Measurements from ENCODE around the gene PTGR2. TPM values are rescaled to one million over a fixed set of nuclear protein-coding genes. Genes with fewer than 3 reads are reported as not detected.

PTGR2 gene
- total and polyA plus RNA-seq, 2 of the 8 experiments (the other 6 are each of a cell fraction or from before 2014, with no cell fraction given), result 6.0 to 17.5 TPM

DNA sequence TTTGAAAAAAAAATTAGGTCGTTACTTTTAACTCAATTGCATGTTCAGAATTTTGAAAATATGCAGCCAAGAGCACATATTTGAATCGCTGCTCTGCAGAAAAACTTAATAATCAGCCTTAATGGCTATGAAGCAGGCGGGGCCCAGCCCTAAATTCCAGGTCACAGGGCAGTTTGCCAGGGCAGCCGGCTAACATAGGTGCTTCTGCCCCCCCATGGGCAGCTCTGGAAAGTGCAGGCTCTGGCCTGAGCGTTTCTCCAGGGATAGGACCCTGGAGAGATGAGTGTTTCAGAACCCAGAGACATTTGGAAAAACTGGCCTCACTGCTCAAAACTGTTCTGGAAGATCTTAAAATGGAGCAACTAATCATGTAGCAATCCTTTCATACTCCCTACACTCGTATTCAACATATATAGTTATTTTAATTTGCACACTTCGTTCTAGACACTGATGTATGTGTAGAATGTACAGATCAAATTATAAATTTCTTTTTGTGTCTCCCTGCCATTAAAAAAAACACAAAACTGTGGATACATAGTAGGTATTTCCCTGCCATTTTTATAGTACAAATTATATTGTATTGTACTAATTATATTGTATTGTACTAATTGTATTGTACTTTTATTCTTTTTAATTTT lies 26.0 kb upstream of the PTGR2 start:
- no peak overlapping the region for H3K14ac ChIP-seq (ENCODE audit: insufficient read length)
- no peak overlapping the region for H3K56ac ChIP-seq (replicated peaks; ENCODE audit: insufficient read length, low read depth, low read length)
- H3K18ac ChIP-seq (ENCODE audit: extremely low read depth, low read length), result no peak overlapping the region
- H4K91ac ChIP-seq (replicated peaks; ENCODE audit: insufficient read length, low read length), result no peak overlapping the region
- H3K27me3 ChIP-seq (replicated peaks in 1 of 4; ENCODE audit: control insufficient read depth in 3 of 4, extremely low read depth in 1 of 4, insufficient read depth in 3 of 4, low read length in 3 of 4), result no peaks in the 10 kb centered on the region; a peak in 1 of 7 replicates
- no peaks in the 10 kb centered on the region for H3K79me1 ChIP-seq (ENCODE audit: low read depth, low read length)
- H2BK120ac ChIP-seq (replicated peaks; ENCODE audit: low read depth, low read length), result no peak overlapping the region
- no peak for TF ChIP-seq JUN (IDR thresholded peaks at IDR 0.05; ENCODE audit: low read depth, low read length)
- TF ChIP-seq, protein P1, sequence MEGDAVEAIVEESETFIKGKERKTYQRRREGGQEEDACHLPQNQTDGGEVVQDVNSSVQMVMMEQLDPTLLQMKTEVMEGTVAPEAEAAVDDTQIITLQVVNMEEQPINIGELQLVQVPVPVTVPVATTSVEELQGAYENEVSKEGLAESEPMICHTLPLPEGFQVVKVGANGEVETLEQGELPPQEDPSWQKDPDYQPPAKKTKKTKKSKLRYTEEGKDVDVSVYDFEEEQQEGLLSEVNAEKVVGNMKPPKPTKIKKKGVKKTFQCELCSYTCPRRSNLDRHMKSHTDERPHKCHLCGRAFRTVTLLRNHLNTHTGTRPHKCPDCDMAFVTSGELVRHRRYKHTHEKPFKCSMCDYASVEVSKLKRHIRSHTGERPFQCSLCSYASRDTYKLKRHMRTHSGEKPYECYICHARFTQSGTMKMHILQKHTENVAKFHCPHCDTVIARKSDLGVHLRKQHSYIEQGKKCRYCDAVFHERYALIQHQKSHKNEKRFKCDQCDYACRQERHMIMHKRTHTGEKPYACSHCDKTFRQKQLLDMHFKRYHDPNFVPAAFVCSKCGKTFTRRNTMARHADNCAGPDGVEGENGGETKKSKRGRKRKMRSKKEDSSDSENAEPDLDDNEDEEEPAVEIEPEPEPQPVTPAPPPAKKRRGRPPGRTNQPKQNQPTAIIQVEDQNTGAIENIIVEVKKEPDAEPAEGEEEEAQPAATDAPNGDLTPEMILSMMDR (IDR thresholded peaks at IDR 0.05; ENCODE audit: control extremely low read depth in 1 of 3, insufficient read depth in 1 of 3, low read depth in 1 of 3, low read length in 3 of 3), result peak; percentile 70 to 85 (median 79)
- TF ChIP-seq TEAD4 (IDR thresholded peaks at IDR 0.05; ENCODE audit: low read depth, low read length), result peak; percentile 66; the same call in 1 of the 2 replicates
- TF ChIP-seq, protein P2, sequence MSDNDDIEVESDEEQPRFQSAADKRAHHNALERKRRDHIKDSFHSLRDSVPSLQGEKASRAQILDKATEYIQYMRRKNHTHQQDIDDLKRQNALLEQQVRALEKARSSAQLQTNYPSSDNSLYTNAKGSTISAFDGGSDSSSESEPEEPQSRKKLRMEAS (IDR thresholded peaks at IDR 0.05), result no peak
- TF ChIP-seq TAF7 (optimal IDR thresholded peaks at IDR 0.05; ENCODE audit: borderline replicate concordance, low read depth, low read length), result no peak
- peak; percentile 79 to 87 for TF ChIP-seq RAD21 (IDR thresholded peaks at IDR 0.05 in 1 of 2, conservative IDR thresholded peaks at IDR 0.05 in 1 of 2; ENCODE audit: low read depth in 2 of 2, low read length in 2 of 2)
- TF ChIP-seq SAP30 (IDR thresholded peaks at IDR 0.05; ENCODE audit: insufficient read depth, insufficient replicate concordance, low read length), result no peak
- no peaks in the 10 kb centered on the region for H3K36me3 ChIP-seq (ENCODE audit: control insufficient read depth in 2 of 4, insufficient read depth in 4 of 4, low read length in 3 of 4)
- no peak overlapping the region for H2AK5ac ChIP-seq (ENCODE audit: low read depth, low read length)
- H3K9me3 ChIP-seq (ENCODE audit: insufficient read depth in 2 of 2, low read depth in 1 of 2, low read length in 1 of 2), result no peaks in the 10 kb centered on the region
- no peak overlapping the region for H2BK12ac ChIP-seq (ENCODE audit: low read depth, low read length)
- H3K4me3 ChIP-seq (ENCODE audit: extremely low read depth in 1 of 4, insufficient read depth in 2 of 4, low read depth in 3 of 4, low read length in 4 of 4), result no peak overlapping the region
- H4K20me1 ChIP-seq (replicated peaks in 1 of 2; ENCODE audit: control insufficient read depth in 1 of 2, insufficient read depth in 2 of 2, low read length in 2 of 2), result no peaks in the 10 kb centered on the region
- H3K4me2 ChIP-seq (ENCODE audit: insufficient read depth in 1 of 2, low read depth in 2 of 2, low read length in 2 of 2), result no peak overlapping the region
- FAIRE-seq (no peak), DNase-seq (ENCODE audit: low read depth in 1 of 2, low spot score in 2 of 2) (peak; percentile 27 to 73)
- 16% methylated on average over 7 of the region's 7 CpGs; no CpG with 5 or more reads in 1 of the 2 experiments for WGBS, 2 experiments (ENCODE audit: extremely low coverage in 1 of 2, insufficient coverage in 1 of 2, insufficient read length in 1 of 2, insufficient replicate concordance in 2 of 2, low coverage in 1 of 2, low lambda C conversion rate in 2 of 2, missing lambda C conversion rate in 1 of 2)
- no peak overlapping the region for H3K23ac ChIP-seq (ENCODE audit: insufficient read length)
- H3K79me2 ChIP-seq (ENCODE audit: control insufficient read depth in 1 of 2, insufficient read depth in 2 of 2, low read length in 2 of 2), result no peaks in the 10 kb centered on the region; a peak in 1 of 4 replicates
- no peak overlapping the region; the same call in 1 of the 2 replicates for H4K8ac ChIP-seq (ENCODE audit: extremely low read depth, insufficient read depth, low read length)
- H4K5ac ChIP-seq (ENCODE audit: insufficient read length, low read depth, low read length), result no peak overlapping the region
- no peaks in the 10 kb centered on the region; the same call in 1 of the 2 replicates for H3K23me2 ChIP-seq (ENCODE audit: low read depth, low read length)
- no peak overlapping the region for H2BK5ac ChIP-seq (ENCODE audit: low read depth, low read length)
- H2AFZ ChIP-seq (ENCODE audit: low read length), result no peak overlapping the region
- no peak overlapping the region for H3K4ac ChIP-seq (replicated peaks; ENCODE audit: insufficient read length, low read depth, low read length)
- H2BK15ac ChIP-seq (ENCODE audit: low read length), result no peak overlapping the region
- POLR2A ChIA-PET (ENCODE audit: partially characterized antibody), result interaction anchor here (1.4 kb wide), 1 partner anchor 27 kb away, joined by 4 read pairs; no protein-coding TSS in a partner anchor
- H3K27ac ChIP-seq (ENCODE audit: low read depth, low read length), result no peak overlapping the region
- H3K9ac ChIP-seq (replicated peaks in 1 of 4; ENCODE audit: extremely low read depth in 1 of 4, low read depth in 3 of 4, low read length in 3 of 4), result no peak overlapping the region
- CTCF ChIA-PET (ENCODE audit: partially characterized antibody), result interaction anchor here (0.6 to 10.0 kb wide), 26 partner anchors 13 to 109 kb away, joined by 3 to 133 read pairs (median 6); partner anchors contain the start of gene PTGR2
- no peaks in the 10 kb centered on the region for H3K4me1 ChIP-seq (replicated peaks in 1 of 4; ENCODE audit: control insufficient read depth in 3 of 4, insufficient read depth in 4 of 4, low read length in 3 of 4)
- H2BK20ac ChIP-seq (ENCODE audit: low read length), result no peak overlapping the region
